GM18508 (cell line): ENCODE measurements around the gene RAPGEF5.

ENCODE experiments used
- ATAC-seq: cut with Tn5 transposase; IDR thresholded peaks from one replicate; pipeline ENCODE4 v1.9.1; 2021; ENCODE audit warnings: moderate number of reproducible peaks; ENCODE audit not compliant: insufficient read depth, unreplicated experiment

Gene RAPGEF5

GRCh38 chr7:22201186-22201880, 155.6 kb downstream of the RAPGEF5 start:
- no peak for ATAC-seq

DNA sequence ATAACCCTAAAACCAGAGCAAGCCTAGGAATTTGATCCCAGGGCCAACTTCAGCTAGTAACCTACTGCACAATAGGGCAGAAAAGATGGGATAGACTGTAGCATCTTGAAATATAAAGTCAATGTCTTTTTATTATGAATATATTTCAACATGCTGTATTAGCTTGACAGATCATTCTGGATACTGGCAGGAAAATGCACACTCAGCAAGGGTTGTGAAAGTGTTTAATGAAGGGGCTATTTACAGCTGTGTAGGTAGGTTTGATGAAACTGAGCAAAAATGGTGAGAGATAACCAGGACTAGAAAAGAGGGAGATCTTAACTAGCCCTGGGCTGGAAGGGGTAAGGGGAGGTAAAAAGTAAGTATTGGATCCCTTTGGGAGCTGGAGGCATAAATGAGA, 156.2 kb downstream of the RAPGEF5 start:
- no peak for ATAC-seq

DNA sequence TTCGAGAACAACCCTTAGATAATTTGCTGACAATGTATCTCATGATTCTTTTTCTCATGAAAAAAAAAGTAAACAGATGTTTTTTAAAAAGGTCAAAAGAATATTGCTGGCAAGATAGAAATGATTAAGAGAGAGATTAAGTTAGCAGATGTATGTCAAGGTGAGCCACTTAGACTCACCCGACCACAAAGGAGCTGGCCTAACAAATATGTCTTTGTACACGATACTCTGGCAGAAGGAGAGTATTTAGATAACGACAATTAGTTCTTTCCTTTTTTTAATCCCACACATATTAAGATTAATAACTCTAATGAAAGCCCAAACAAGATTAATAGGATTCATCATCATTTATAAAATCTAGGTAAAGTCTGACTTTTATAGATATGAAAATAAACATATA, 156.7 kb downstream of the RAPGEF5 start:
- no peak for ATAC-seq

DNA sequence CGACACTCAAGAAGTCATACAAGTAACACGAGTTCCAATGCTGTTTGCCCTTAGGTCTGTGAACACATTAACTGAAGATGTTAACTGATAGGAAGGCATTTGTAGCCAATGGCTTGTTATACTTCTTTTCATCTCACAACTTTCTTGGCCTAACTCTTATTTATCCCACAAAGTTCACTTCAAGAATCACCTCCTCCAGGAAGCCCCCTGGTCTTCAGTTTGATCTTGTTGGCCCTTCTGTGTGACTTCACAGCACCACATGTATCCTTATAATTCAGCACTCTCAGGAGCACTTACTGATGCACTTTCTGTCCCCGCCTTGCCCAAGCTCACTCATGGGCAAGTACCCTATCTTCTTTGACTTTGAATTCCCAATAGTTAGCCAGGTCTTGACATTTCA, 159.6 kb downstream of the RAPGEF5 start:
- no peak for ATAC-seq

GRCh38 chr7:22196429-22196828, 160.5 kb downstream of the RAPGEF5 start:
- no peak for ATAC-seq

DNA sequence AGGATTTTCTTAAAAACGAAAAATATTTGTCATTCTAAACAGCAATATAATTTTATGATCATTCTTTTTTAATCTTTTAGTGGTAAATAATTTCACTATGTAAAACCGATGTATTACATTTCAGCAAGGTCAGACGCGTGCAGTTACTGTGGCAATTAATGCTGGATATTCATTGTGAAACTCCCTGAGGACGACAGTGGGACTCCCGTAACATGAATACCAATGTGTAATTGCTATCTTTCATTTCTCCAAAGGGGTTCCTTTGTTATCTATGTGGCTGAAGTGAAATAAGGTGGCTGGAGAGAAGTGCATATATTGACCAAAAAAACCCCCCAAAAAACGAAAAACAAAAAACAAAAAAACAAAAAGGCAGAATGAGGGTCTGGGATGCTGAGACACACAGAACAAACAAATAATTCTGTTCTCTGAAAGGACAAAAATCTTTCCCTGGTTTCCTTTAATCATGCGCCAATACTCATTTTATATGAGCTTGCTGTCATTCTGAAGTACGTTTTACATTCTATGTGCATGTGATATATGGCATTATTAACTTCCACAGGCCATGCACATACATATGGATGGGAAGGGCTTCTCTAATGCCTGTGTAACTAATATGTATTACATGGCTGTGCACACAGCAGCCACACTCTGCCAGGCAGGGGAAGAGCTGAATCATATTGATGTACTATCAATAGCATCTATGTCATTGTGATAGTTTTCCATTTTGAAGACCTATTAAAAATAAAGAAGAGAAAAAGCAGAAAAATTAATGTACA, 161.4 kb downstream of the RAPGEF5 start:
- no peak for ATAC-seq

DNA sequence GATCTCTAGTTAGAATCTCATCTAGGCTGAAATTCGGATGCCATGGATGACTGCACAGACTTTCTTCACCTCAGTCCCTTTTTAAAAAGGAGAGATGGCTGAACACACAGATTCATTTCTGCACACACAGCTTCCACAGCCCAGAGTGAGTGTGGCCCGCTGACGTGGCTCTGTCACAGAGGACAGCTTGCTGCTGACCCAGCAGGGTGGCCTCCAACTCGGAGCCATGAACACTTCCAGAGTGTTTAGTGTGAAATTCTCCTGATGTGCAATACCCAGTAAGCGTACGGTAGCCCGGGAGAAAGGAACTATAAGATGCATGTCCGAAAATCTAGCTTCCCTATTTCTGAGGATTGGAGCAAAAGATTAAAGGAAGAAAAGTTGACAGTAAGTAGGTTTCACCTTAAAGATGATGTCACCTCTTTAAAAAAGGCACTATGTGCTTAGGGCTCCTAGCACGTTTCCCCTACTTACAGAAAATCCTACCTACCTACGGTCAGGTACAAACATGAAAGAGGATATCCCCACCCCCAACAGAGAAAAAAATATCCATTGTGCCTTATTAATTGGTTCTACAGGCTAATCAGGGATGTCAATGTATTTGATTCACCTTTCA, 162.2 kb downstream of the RAPGEF5 start:
- ATAC-seq = no peak

DNA sequence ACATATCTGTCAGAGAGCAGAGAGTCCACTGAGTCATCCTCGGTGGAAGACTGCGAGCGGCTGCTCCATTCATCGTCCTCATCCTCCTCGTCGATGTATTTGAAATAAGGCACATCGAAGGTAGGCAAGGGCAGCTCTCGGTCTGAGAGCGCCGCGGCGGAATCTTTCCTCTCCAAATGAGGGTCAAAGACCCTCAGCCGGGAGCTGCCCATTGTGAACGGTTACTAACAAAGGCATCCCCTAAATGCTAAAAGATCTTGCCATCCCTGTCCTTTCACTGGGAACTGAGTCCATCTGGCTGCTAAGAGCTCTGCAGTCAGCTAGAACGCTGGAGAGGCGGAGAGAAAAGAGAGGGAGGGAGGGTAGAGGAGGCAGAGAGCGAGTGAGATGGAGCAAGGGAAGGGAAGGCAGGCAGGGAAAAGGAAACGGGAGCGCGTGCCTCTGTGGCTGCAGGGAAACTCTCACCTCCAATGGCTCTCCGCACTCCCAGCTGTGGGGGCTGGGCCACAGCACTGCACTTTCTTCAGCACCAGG, 163.4 kb downstream of the RAPGEF5 start:
- no peak for ATAC-seq

DNA sequence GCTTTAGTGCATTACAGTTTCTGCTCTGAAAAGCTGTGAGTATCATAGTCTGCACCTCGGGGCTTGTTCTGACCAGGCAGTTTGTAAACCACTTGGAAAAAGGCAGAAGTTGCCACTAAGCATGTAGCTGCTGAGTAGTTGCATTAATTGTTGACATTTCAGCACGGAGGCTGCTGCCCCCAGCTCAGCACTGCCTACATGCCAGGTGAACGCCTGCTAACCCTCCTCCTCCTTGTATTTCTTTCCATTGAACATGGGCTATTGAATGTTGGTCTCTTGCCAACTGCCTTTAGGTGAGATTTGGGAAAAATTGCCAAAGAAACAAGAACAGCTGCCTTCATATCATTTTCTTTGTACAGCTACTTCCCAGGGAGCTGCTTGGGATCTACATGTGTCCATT, 164.2 kb downstream of the RAPGEF5 start:
- ATAC-seq = no peak

GRCh38 chr7:22190736-22191135, 166.2 kb downstream of the RAPGEF5 start:
- no peak for ATAC-seq

- ATAC-seq = no peak
Observed at GRCh38 chr7:22189741-22190140, 167.2 kb downstream of the RAPGEF5 start.

DNA sequence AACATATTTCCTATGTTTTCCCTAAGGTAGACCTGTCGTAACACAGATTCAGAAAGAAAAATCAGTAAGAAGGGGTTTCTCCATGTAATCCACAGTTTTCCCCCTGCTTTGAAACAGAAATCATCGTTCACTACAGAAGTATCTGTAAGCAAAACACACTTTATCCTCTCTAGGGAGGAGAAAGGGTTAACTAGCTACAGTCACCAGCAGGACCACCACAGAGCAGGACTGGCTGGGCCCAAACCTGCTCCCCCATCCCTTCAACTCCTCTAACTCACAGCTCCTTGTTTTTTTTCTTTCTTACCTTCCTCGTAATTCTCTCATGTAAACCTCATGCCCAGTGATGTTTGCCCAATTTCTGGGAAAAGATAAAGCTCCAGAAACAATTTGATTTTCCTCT, 167.7 kb downstream of the RAPGEF5 start:
- no peak for ATAC-seq

DNA sequence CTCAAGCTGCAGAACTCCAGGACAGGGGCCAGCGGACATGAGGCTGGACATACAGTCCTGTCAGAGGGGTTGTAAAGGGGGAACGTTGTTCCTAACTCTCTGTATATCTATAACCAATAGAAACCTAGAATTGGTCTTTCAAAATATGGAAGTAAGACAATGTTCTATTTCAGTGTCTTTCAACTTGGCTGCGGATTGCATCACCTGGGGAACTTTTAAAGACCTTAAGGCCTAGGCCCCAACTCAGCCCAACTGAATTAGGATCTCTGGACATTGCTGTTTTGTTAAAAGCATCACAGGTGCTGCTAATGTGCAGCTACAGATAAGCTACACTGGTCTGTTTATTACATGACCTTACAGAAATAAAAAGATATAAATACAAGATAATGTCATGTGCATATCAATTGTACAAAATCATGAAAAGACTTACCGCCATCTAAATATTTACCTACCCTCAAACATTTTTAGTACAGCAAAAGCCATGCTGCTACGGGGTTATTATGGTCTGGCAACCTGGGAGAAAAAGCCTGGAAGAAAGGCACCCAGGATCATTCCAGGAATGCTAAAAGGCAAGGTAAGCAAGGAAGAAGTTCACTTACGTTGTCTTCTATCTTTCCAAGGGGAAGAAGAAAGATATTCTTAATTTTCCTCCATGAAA, 169.1 kb downstream of the RAPGEF5 start:
- no peak for ATAC-seq

DNA sequence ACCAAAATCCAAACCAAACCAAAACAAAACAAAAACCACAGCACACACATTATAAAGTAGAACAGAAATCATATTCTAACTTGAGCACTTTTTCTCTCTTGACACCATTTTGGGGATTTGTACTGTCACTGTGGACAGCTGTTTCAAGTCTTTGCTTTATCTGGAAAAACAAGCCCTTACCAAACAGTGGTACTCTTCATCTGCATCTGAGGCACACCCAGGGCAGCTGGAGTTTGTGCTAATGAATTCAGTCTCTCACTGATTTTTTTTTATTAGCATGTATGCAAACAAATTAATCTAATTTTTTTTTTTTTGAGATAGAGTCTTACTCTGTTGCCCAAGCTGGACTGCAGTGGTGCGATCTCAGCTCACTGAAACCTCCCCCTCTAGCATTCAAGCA, 171.4 kb downstream of the RAPGEF5 start:
- ATAC-seq = no peak

GRCh38 chr7:22184549-22185199, 172.3 kb downstream of the RAPGEF5 start:
- no peak for ATAC-seq

GRCh38 chr7:22183522-22184280, 173.3 kb downstream of the RAPGEF5 start:
- no peak for ATAC-seq

- ATAC-seq = no peak
Observed at GRCh38 chr7:22182149-22182548, 174.8 kb downstream of the RAPGEF5 start.

DNA sequence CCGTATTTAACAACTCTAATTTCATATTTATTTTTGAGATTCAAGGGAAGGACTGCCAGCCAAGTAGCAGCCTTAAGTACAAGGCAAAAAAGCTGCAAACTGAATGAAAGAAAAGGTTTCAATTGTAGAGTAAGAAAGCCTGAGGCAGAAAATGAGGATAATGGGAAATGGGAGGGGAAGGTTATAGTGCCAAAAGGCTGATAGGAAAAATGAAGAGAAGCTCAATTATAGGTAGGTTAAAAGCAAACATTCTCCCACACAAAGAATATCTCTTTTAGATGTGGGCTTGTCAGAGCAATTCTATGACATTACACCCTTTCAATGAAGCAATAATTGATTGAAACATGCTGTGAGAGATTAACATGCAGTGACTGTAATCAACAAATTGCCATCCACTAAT, 175.3 kb downstream of the RAPGEF5 start:
- ATAC-seq = no peak

GRCh38 chr7:22179442-22179879, 177.5 kb downstream of the RAPGEF5 start:
- no peak for ATAC-seq
